H1 (cell line): Measurements from ENCODE around the gene RELA. TPM values are rescaled to one million over a fixed set of nuclear protein-coding genes. Genes with fewer than 3 reads are reported as not detected.

Source experiments
- CTCF ChIA-PET: fragments of 300-600 bp; sonication (Branson Sonifier 250); formaldehyde crosslinking; loops from one replicate; lab custom pipeline; 2021; ENCODE audit not compliant: partially characterized antibody; lab: Charles Lee
- POLR2A ChIA-PET: fragments of 300-600 bp; sonication (Branson Sonifier 250); formaldehyde crosslinking; loops from one replicate; lab custom pipeline; 2021; ENCODE audit warnings: inconsistent platforms; ENCODE audit not compliant: partially characterized antibody; lab: Charles Lee
- DNase-seq, 2 experiments: peaks; one replicate each; pipeline versions ENCODE4 v3.0.0 to v3.0.0-alpha.2; 2010 to 2022; ENCODE audit warnings: low spot score in 2 of 2, low read depth in 1 of 2, mixed read lengths in 1 of 2
- FAIRE-seq: peaks from 2 replicates; lab custom pipeline; 2011; peaks lifted over from hg19 to GRCh38; lab: Jason Lieb, UNC
- H2AFZ ChIP-seq: 2 replicates; pipeline ENCODE4 v1.8.1; 2012; ENCODE audit warnings: low read length, inconsistent platforms
- H2AK5ac ChIP-seq: 2 replicates; pipeline ENCODE4 v1.6.1; 2013; ENCODE audit warnings: low read depth, low read length
- H2BK120ac ChIP-seq: replicated peaks from 2 replicates; pipeline ENCODE3; 2013; ENCODE audit warnings: low read depth, low read length, inconsistent platforms
- H2BK12ac ChIP-seq: 2 replicates; pipeline ENCODE4 v1.6.1; 2013; ENCODE audit warnings: low read depth, low read length
- H2BK15ac ChIP-seq: 2 replicates; pipeline ENCODE4 v1.6.1; 2013; ENCODE audit warnings: low read length
- H2BK20ac ChIP-seq: 2 replicates; pipeline ENCODE4 v1.6.1; 2013; ENCODE audit warnings: low read length
- H2BK5ac ChIP-seq: 2 replicates; pipeline ENCODE4 v1.6.1; 2013; ENCODE audit warnings: low read depth, low read length
- H3K14ac ChIP-seq: 2 replicates; pipeline ENCODE4 v1.6.1; 2013; ENCODE audit warnings: inconsistent platforms; ENCODE audit not compliant: insufficient read length
- H3K18ac ChIP-seq: 2 replicates; pipeline ENCODE4 v1.6.1; 2013; ENCODE audit warnings: low read length; ENCODE audit errors: extremely low read depth
- H3K23ac ChIP-seq: 2 replicates; pipeline ENCODE4 v1.6.1; 2013; ENCODE audit warnings: inconsistent platforms; ENCODE audit not compliant: insufficient read length
- H3K23me2 ChIP-seq: 2 replicates; pipeline ENCODE4 v1.6.1; 2013; ENCODE audit warnings: low read depth, low read length
- H3K27ac ChIP-seq: 2 replicates; pipeline ENCODE4 v1.6.1; 2011; ENCODE audit warnings: low read depth, low read length, inconsistent platforms
- H3K27me3 ChIP-seq, 4 experiments: replicated peaks in 1 of 4; 1 replicate in 1 of 4; 2 replicates in 3 of 4; pipeline versions ENCODE4 v1.6.1 to v1.8.1; 2011 to 2013; ENCODE audit warnings: low read length in 3 of 4, mild to moderate bottlenecking in 3 of 4, inconsistent platforms in 2 of 4, mixed read lengths in 2 of 4, moderate library complexity in 1 of 4; ENCODE audit not compliant: control insufficient read depth in 3 of 4, insufficient read depth in 3 of 4; ENCODE audit errors: extremely low read depth in 1 of 4
- H3K36me3 ChIP-seq, 4 experiments: 2 replicates each; pipeline versions ENCODE4 v1.6.1 to v1.8.1; 2011 to 2013; ENCODE audit warnings: mild to moderate bottlenecking in 4 of 4, low read length in 3 of 4, moderate library complexity in 2 of 4, control low read depth in 1 of 4, inconsistent platforms in 1 of 4; ENCODE audit not compliant: insufficient read depth in 4 of 4, control insufficient read depth in 2 of 4
- H3K4ac ChIP-seq: replicated peaks from 2 replicates; pipeline ENCODE3; 2013; ENCODE audit warnings: low read length, low read depth, mixed read lengths, inconsistent platforms; ENCODE audit not compliant: insufficient read length
- H3K4me1 ChIP-seq, 4 experiments: replicated peaks in 1 of 4; 1 replicate in 1 of 4; 2 replicates in 3 of 4; pipeline versions ENCODE4 v1.6.1 to v1.8.1; 2011 to 2013; ENCODE audit warnings: low read length in 3 of 4, inconsistent platforms in 2 of 4, mixed read lengths in 1 of 4; ENCODE audit not compliant: insufficient read depth in 4 of 4, control insufficient read depth in 3 of 4
- H3K4me2 ChIP-seq, 2 experiments: 2 replicates each; pipeline versions ENCODE4 v1.6.1 to v1.8.1; 2011 to 2013; ENCODE audit warnings: low read depth in 2 of 2, low read length in 2 of 2, control low read depth in 1 of 2, inconsistent platforms in 1 of 2, mild to moderate bottlenecking in 1 of 2; ENCODE audit not compliant: insufficient read depth in 1 of 2
- H3K4me3 ChIP-seq, 4 experiments: fragments of 200-600, 300-600 bp in 1 of 4; sonication (generic), shearing (Covaris generic), sonication (Bioruptor Twin) in 1 of 4; 2 replicates each; pipeline versions ENCODE4 v1.5.1 to v1.8.1; 2011 to 2016; ENCODE audit warnings: low read length in 4 of 4, low read depth in 3 of 4, control low read depth in 2 of 4, inconsistent platforms in 2 of 4, mild to moderate bottlenecking in 2 of 4, mixed read lengths in 1 of 4, moderate library complexity in 1 of 4; ENCODE audit not compliant: insufficient read depth in 2 of 4; ENCODE audit errors: extremely low read depth in 1 of 4
- H3K56ac ChIP-seq: replicated peaks from 2 replicates; pipeline ENCODE3; 2013; ENCODE audit warnings: low read depth, mild to moderate bottlenecking, mixed read lengths, low read length, inconsistent platforms; ENCODE audit not compliant: insufficient read length
- H3K79me1 ChIP-seq: 2 replicates; pipeline ENCODE4 v1.6.1; 2013; ENCODE audit warnings: low read depth, low read length, control low read depth
- H3K79me2 ChIP-seq, 2 experiments: 2 replicates each; pipeline versions ENCODE4 v1.6.1 to v1.8.1; 2012 to 2013; ENCODE audit warnings: low read length in 2 of 2, mild to moderate bottlenecking in 2 of 2, inconsistent platforms in 1 of 2; ENCODE audit not compliant: insufficient read depth in 2 of 2, control insufficient read depth in 1 of 2
- H3K9ac ChIP-seq, 4 experiments: replicated peaks in 1 of 4; 1 replicate in 1 of 4; 2 replicates in 3 of 4; pipeline versions ENCODE4 v1.6.1 to v1.8.1; 2011 to 2013; ENCODE audit warnings: low read depth in 3 of 4, low read length in 3 of 4, control low read depth in 2 of 4, mild to moderate bottlenecking in 2 of 4, moderate library complexity in 2 of 4, inconsistent platforms in 1 of 4; ENCODE audit errors: extremely low read depth in 1 of 4
- H3K9me3 ChIP-seq, 2 experiments: 2 replicates each; pipeline versions ENCODE4 v1.6.1 to v1.8.1; 2012 to 2013; ENCODE audit warnings: mild to moderate bottlenecking in 2 of 2, moderate library complexity in 2 of 2, control low read depth in 1 of 2, inconsistent platforms in 1 of 2, low read depth in 1 of 2, low read length in 1 of 2, mixed read lengths in 1 of 2; ENCODE audit not compliant: insufficient read depth in 2 of 2
- H4K20me1 ChIP-seq, 2 experiments: replicated peaks in 1 of 2; 2 replicates each; pipeline versions ENCODE3 to v1.8.1; 2011 to 2013; ENCODE audit warnings: inconsistent platforms in 2 of 2, low read length in 2 of 2, mild to moderate bottlenecking in 1 of 2; ENCODE audit not compliant: insufficient read depth in 2 of 2, control insufficient read depth in 1 of 2
- H4K5ac ChIP-seq: 2 replicates; pipeline ENCODE4 v1.6.1; 2013; ENCODE audit warnings: low read length, low read depth, mixed read lengths, inconsistent platforms; ENCODE audit not compliant: insufficient read length
- H4K8ac ChIP-seq: 2 replicates; pipeline ENCODE4 v1.8.0; 2013; ENCODE audit warnings: mild to moderate bottlenecking, moderate library complexity, low read length, inconsistent platforms; ENCODE audit not compliant: insufficient read depth; ENCODE audit errors: extremely low read depth
- H4K91ac ChIP-seq: replicated peaks from 2 replicates; pipeline ENCODE3; 2013; ENCODE audit warnings: low read length, mixed read lengths, inconsistent platforms; ENCODE audit not compliant: insufficient read length
- BRCA1 ChIP-seq: IDR thresholded peaks from 2 replicates; pipeline ENCODE4 v1.6.1; 2012; ENCODE audit warnings: low read depth, low read length, improper control_type of control experiment
- CHD2 ChIP-seq: IDR thresholded peaks from 2 replicates; pipeline ENCODE4 v1.6.1; 2012; ENCODE audit warnings: low read length, improper control_type of control experiment
- CREB1 ChIP-seq: IDR thresholded peaks from 2 replicates; pipeline ENCODE4 v1.6.1; 2012; ENCODE audit warnings: inconsistent platforms
- EP300 ChIP-seq, 2 experiments: IDR thresholded peaks; 1 replicate in 1 of 2; 2 replicates in 1 of 2; pipeline ENCODE4 v1.6.1; 2011 to 2012; ENCODE audit warnings: low read depth in 2 of 2, low read length in 2 of 2, mild to moderate bottlenecking in 2 of 2, borderline replicate concordance in 1 of 2, inconsistent platforms in 1 of 2, moderate library complexity in 1 of 2
- EZH2 ChIP-seq: fragments of 200-600 bp; sonication (generic); IDR thresholded peaks from 2 replicates; pipeline ENCODE4 v1.7.1; 2012; ENCODE audit warnings: low read depth, mild to moderate bottlenecking, moderate library complexity, low read length, inconsistent platforms; ENCODE audit not compliant: severe bottlenecking
- FOSL1 ChIP-seq: IDR thresholded peaks from 2 replicates; pipeline ENCODE4 v1.6.1; 2011; ENCODE audit warnings: mild to moderate bottlenecking, low read depth, low read length, moderate library complexity; ENCODE audit not compliant: insufficient read depth
- HDAC2 ChIP-seq, 2 experiments: fragments of 300-600 bp in 1 of 2; sonication (generic) in 1 of 2; IDR thresholded peaks; 2 replicates each; pipeline ENCODE4 v1.6.1; 2011 to 2012; ENCODE audit warnings: low read depth in 2 of 2, low read length in 2 of 2, mild to moderate bottlenecking in 2 of 2, moderate library complexity in 2 of 2, borderline replicate concordance in 1 of 2, inconsistent platforms in 1 of 2
- JUND ChIP-seq: IDR thresholded peaks from 2 replicates; pipeline ENCODE4 v1.6.1; 2011; ENCODE audit warnings: mild to moderate bottlenecking, improper control_type of control experiment, low read length
- POLR2AphosphoS5 ChIP-seq: IDR thresholded peaks from 2 replicates; pipeline ENCODE4 v1.6.1; 2011; ENCODE audit warnings: low read depth, low read length
- RBBP5 ChIP-seq: IDR thresholded peaks from 2 replicates; pipeline ENCODE4 v1.7.1; 2012; ENCODE audit warnings: low read depth, mild to moderate bottlenecking, inconsistent platforms, low read length, moderate library complexity, borderline replicate concordance
- RXRA ChIP-seq: IDR thresholded peaks from 2 replicates; pipeline ENCODE4 v1.6.1; 2011; ENCODE audit warnings: low read depth, mild to moderate bottlenecking, low read length, moderate library complexity; ENCODE audit not compliant: insufficient read depth
- SIRT6 ChIP-seq: IDR thresholded peaks from one replicate; pipeline ENCODE4 v1.7.1; 2012; ENCODE audit warnings: low read length, inconsistent platforms
- YY1 ChIP-seq: IDR thresholded peaks from 2 replicates; pipeline ENCODE4 v1.6.1; 2011; ENCODE audit warnings: low read depth, mild to moderate bottlenecking, low read length
- ZNF274 ChIP-seq: IDR thresholded peaks from 2 replicates; pipeline ENCODE4 v1.7.0; 2012; ENCODE audit warnings: low read length, borderline replicate concordance; ENCODE audit errors: extremely low read depth
- WGBS, 2 experiments: shearing (Covaris generic) in 1 of 2; methylation state at CpG; one replicate each; pipeline versions ENCODE4 v1.1.6 to v1.1.7; 2013 to 2015; ENCODE audit warnings: low lambda C conversion rate in 2 of 2, mixed read lengths in 2 of 2, inconsistent platforms in 1 of 2, low coverage in 1 of 2, missing lambda C conversion rate in 1 of 2; ENCODE audit not compliant: insufficient replicate concordance in 2 of 2, insufficient coverage in 1 of 2, insufficient read length in 1 of 2; ENCODE audit errors: extremely low coverage in 1 of 2, missing lambda C conversion rate in 1 of 2; 5-methylcytosine and 5-hydroxymethylcytosine counted together
- polyA plus RNA-seq, 7 experiments: library from polyadenylated mRNA; depleted of rRNA in 3 of 7; stranded (reverse) in 5 of 7; unstranded in 2 of 7; fragments of >200 nt in 5 of 7; fragments of 200-250 nt in 2 of 7; gene quantifications; 1 replicate in 5 of 7; 2 replicates in 1 of 7; 4 replicates in 1 of 7; pipeline versions ENCODE4 v1.2.1 to v1.2.3, GENCODE V29; 2011 to 2013; ENCODE audit warnings: missing spikeins in 2 of 7, mixed read lengths in 2 of 7
- total RNA-seq: library from RNA; stranded (reverse); fragmentation: NEBNext Ultra II Directional; extraction: Animal tissue kit (Norgen Biotek cat#: 25700); gene quantifications from 2 replicates; pipeline ENCODE4 v1.2.1, GENCODE V29; 2021

The RELA gene
- total and polyA plus RNA-seq, 2 of the 8 experiments (the other 6 are each of a cell fraction or from before 2014, with no cell fraction given): 21.9 to 27.5 TPM

DNA sequence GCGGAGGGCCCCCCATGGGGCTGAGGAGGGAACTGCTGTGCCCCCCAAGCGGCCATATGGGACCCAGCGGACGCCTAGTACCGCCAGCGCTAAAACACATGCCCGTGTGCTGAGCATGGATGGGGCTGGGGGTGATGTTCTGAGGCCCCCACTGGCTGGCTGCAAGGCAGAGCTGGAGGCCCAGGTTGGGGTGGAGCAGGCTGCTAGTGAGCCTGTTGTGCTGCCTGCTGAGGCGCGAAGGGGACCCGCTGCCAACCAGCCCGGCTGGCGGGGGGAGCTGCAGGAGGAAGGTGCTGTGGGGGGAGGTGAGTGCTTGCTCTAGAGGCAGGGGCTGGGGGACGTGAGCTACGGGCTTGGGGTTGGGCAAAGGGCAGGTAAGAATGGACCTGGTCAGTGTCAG is 44.0 kb downstream of the RELA start:
- peaks cover 7 to 40% (median 21%) of the 10 kb centered on the region in 4 experiments; a peak in 7 of 8 replicates for H3K36me3 ChIP-seq
- H4K91ac ChIP-seq: no peak overlapping the region
- H3K14ac ChIP-seq: no peak overlapping the region
- H3K4me3 ChIP-seq: no peak overlapping the region
- H2BK5ac ChIP-seq: no peak overlapping the region
- H3K9ac ChIP-seq: no peak overlapping the region
- H4K20me1 ChIP-seq: peaks cover 5 to 38% of the 10 kb centered on the region in 2 experiments
- H3K23ac ChIP-seq: no peak overlapping the region
- no peak overlapping the region for H4K8ac ChIP-seq
- H2BK20ac ChIP-seq: no peak overlapping the region
- no peak overlapping the region for H2AFZ ChIP-seq
- no peak for DNase-seq
- no peak overlapping the region for H2AK5ac ChIP-seq
- no peak overlapping the region for H2BK120ac ChIP-seq
- H3K4ac ChIP-seq: no peak overlapping the region
- no peak for FAIRE-seq
- peaks cover 16% of the 10 kb centered on the region for H3K79me1 ChIP-seq
- WGBS, 2 experiments: 92% methylated on average over 13 of the region's 14 CpGs; no CpG with 5 or more reads in 1 of the 2 experiments
- H3K23me2 ChIP-seq: peaks cover 12% of the 10 kb centered on the region
- H3K9me3 ChIP-seq: no peaks in the 10 kb centered on the region
- no peak overlapping the region for H2BK15ac ChIP-seq
- no peak overlapping the region for H3K56ac ChIP-seq
- no peak overlapping the region for H4K5ac ChIP-seq
- H3K27me3 ChIP-seq: no peaks in the 10 kb centered on the region
- H3K18ac ChIP-seq: no peak overlapping the region
- H3K79me2 ChIP-seq: peaks cover 6 to 16% of the 10 kb centered on the region in 2 experiments
- peaks cover 0 to 9% (median 3%) of the 10 kb centered on the region in 4 experiments; a peak in 4 of 7 replicates for H3K4me1 ChIP-seq
- ChIA-PET CTCF (interaction anchor here (1.0 to 2.1 kb wide), 3 partner anchors 25 to 368 kb away, joined by 3 to 8 read pairs (median 4); no protein-coding TSS in a partner anchor), POLR2A (interaction anchor here (1.4 to 5.7 kb wide), 3 partner anchors 7 to 19 kb away, joined by 4 to 38 read pairs (median 6); partner anchors contain the start of gene SIPA1)
- no peak overlapping the region for H3K27ac ChIP-seq
- H2BK12ac ChIP-seq: no peak overlapping the region
- no peak overlapping the region for H3K4me2 ChIP-seq
- no peak for TF ChIP-seq ZNF274
- no peak for TF ChIP-seq RBBP5
- no peak for TF ChIP-seq CHD2
- TF ChIP-seq BRCA1: no peak
- no peak for TF ChIP-seq FOSL1
- TF ChIP-seq EZH2: no peak
- TF ChIP-seq POLR2AphosphoS5: no peak
- no peak for TF ChIP-seq EP300 (IDR thresholded peaks at IDR 0.05; ENCODE audit: borderline replicate concordance in 1 of 2, low read depth in 2 of 2, low read length in 2 of 2)
- TF ChIP-seq JUND: no peak
- no peak for TF ChIP-seq HDAC2 (IDR thresholded peaks at IDR 0.05; ENCODE audit: borderline replicate concordance in 1 of 2, low read depth in 2 of 2, low read length in 2 of 2)
- no peak for TF ChIP-seq CREB1
- no peak for TF ChIP-seq SIRT6
- TF ChIP-seq RXRA: no peak
- TF ChIP-seq YY1: no peak
